GM19025 (cell line): ENCODE measurements around the gene UNC50.
"Not testable (repeated sequence)": the region's sequence is repeated elsewhere in the genome, so short reads cannot be mapped to it uniquely, and the experiment has no call there.

Source experiments
- ATAC-seq: cut with Tn5 transposase; IDR thresholded peaks from one replicate; pipeline ENCODE4 v1.9.1; 2021; ENCODE audit warnings: mild to moderate bottlenecking, low read depth, moderate library complexity; ENCODE audit not compliant: unreplicated experiment

Gene UNC50

GRCh38 chr2:98658816-98659490 is 50.6 kb downstream of the UNC50 start:
- no peak for ATAC-seq

GRCh38 chr2:98659491-98659840 is 51.1 kb downstream of the UNC50 start:
- ATAC-seq = not testable (repeated sequence)

- no peak for ATAC-seq
These were observed 55.2 kb downstream of the UNC50 start for GRCh38 chr2:98663511-98664090.

GRCh38 chr2:98664323-98664722 is 55.9 kb downstream of the UNC50 start:
- no peak for ATAC-seq

- no peak for ATAC-seq
These were observed 57.3 kb downstream of the UNC50 start for GRCh38 chr2:98665677-98666076.
